ENCODE measurements around the gene CRYBB3.
"Not testable (repeated sequence)": the region's sequence is repeated elsewhere in the genome, so short reads cannot be mapped to it uniquely, and the experiment has no call there.

The CRYBB3 gene

DNA sequence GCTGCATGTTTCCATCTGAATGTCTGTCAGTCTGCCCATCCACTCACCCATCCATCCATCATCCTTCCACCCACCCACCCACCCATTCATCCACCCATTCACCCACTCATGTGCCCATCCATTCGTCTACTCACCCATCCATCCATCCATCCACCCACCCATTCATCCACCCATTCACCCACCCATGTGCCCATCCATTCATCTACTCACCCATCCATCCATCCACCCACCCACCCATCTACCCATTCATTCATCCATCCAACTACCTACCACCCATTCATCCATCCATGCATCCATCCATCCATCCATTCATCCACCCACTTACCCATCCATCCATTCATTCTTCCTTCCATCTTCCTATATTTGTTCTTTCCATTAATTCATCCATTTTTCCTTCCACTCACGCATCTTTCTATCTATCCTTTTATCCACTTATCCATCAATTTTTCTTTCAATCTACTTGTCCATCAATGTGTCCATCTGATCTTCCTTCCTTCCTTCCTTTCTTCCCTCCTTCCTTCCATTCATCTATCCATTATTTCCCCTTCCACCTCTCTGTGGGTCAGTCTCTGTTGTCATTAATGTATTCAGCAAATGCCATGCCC lies 8.0 kb downstream of the CRYBB3 start:
- no peak for DNase-seq

DNA sequence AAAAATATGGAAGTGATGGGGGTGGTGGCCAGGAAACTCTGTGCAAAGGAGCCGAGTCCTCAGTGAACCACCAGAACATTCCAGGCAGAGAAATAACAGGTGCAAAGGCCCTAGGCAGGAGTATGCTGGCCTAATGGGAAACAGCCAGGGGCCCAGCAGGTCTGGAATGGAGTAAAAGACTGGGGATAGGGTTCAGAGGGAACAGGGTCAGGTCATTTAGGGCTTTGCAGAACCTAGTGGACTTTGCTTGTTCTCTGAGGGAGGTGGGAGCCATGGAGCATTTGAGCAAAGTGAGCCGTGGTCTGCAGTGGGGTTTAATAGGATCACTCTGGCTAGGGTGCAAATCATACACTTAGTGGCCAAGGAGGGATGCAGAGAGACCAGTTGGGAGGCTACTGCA lies 8.7 kb downstream of the CRYBB3 start:
- no peak for DNase-seq

DNA sequence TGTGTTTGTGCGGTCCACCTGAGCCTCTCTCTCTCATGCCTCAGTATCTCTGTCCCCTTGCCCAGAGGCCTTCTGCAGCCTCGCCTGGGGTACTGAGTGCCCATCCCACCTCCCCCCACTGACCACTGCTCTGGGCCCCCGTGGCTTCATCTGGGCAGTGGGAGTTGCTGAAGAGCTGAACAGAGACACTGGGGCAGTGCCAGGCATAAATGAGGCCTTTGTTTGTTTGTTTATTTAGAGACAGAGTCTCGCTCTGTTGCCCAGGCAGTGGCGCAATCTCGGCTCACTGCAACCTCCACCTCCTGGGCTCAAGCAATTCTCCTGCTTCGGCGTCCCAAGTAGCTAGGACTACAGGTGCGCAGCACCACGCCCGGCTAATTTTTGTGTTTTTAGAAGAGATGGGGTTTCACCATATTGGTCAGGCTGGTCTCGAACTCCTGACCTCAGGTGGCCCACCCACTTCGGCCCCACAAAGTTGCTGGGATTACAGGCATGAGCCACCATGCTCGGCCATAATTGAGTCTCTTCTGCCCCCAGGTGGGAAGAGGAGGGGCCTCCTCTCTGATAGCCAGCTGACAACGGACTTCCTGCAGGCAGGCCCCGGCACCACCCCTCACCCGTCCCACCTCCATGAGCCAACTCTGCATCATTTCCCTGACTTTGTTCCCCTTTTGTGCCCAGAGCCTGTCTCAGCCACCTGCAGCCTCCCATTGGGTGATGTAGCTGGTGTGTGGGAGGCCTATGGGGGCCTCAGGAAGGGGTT lies 9.3 kb downstream of the CRYBB3 start:
- DNase-seq: no peak

DNA sequence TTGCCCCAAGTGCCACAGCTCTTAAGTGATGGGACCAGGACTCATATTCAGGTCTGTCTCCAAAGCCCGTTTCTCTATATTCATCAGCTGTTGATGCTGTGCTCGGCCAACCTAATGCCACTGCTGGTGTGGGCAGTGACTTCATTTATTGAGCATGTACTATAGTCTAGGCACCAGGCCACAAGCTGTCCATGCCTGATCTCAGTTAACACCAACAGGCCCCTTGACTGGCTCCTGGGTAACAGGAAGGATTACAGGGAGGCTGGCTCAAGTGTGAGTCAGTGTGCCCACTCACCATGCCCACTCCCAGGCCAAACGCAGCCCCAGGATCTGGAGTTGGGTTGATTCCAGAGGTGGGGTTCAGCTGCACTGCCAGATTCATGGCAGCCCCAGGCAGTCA lies 11.1 kb downstream of the CRYBB3 start:
- no peak for DNase-seq

GRCh38 chr22:25212337-25212736 lies 12.7 kb downstream of the CRYBB3 start:
- no peak for DNase-seq

DNA sequence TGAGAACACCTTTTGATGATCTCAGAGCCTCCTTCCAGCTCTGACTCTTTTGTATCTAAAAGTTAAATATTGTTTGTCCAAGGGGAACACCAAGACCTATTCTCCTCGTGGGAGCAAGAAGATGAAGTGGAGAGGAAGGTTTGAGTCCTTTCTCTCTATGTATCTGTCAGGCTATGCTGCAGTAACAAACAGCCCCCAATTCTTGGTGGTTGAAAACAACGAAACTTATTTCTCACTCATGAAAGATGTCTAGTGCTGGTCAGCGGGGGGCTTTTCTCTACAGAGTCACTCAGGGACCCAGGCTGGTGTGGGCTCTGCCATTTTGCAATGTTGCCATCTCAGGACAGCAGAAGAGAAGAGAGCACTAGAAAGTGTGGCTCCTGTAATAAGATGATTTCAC lies 13.6 kb downstream of the CRYBB3 start:
- no peak for DNase-seq

- DNase-seq: no peak
Measured at GRCh38 chr22:25216230-25216629, 16.6 kb downstream of the CRYBB3 start.

DNA sequence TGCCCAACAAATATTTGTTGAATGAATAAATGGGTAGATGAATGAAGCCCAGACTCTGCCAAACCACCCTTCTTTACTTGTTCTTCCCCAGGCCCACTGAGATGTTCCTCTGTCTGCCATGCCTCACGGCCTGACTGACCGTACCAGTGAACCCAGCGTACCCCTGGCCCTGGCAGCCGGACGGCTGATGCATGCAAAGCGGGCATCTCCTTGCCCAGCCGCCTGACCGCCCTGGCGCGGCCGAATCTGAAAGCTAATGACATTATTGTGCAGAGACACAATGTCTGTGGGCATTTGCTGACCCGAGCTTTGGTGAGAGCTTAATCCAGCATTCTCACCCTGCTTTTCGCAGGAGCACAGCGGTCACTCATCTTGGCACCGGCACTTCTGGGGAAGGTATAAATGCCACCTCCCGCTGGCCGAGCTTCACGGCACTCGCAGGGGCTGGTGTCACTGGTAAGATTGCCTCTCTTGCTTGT lies 19.6 kb downstream of the CRYBB3 start, which contains the start of gene CRYBB2:
Gene CRYBB2, plus strand, starts transcription at position 429 of the 479 bp plus-strand sequence. CDS start 1,791 bp downstream, outside the sequence.
- DNase-seq: no peak

DNA sequence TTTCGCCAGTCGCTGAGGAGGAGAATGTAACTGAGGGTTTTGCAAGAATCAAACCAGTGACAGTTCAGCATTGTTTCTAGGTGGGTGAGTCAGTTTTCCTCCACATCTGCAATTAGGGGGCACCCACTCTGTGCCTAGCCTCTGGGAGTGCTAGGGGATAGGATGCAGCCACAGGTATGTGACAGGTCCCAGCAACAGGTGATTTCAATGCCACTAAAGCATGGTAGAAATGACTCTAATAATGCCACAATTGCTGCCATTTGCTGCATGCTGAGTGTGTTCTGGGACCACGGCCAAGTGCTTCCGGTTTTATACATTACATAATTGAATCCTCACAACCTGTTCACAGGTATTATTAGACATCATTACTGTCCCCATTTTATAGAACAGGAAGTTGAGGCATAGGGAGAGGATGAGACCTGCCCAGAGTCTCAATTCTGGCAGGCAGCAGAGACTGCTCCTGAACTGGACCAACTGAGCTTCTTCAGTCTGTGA lies 20.3 kb downstream of the CRYBB3 start:
- DNase-seq: no peak

- DNase-seq: no peak
Measured at GRCh38 chr22:25221790-25222189, 22.1 kb downstream of the CRYBB3 start.

- no peak for DNase-seq
Measured at GRCh38 chr22:25223269-25223850, 23.7 kb downstream of the CRYBB3 start.

DNA sequence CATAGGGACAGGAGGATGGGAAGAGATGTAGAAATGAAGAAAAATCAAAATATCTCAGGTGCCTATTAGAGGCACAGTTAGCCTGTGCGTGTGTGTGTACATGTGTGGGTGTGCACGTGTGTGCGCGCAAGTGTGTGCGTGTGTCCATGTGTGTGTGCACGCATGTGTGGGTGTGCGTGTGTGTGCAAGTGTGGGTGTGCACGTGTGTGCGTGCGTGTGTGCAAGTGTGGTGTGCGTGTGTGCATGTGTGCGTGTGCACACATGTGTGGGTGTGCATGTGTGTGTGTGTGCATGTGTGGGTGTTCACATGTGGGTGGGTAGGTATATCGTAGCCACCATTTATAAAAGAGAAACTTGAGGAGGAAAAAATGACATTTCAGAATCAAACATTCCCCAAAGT lies 29.2 kb downstream of the CRYBB3 start:
- DNase-seq: no peak

GRCh38 chr22:25230760-25231159 lies 31.1 kb downstream of the CRYBB3 start:
- DNase-seq: not testable (repeated sequence)

GRCh38 chr22:25232301-25232700 lies 32.6 kb downstream of the CRYBB3 start:
- DNase-seq: no peak

GRCh38 chr22:25233706-25234105 lies 34.0 kb downstream of the CRYBB3 start:
- DNase-seq: not testable (repeated sequence)

DNA sequence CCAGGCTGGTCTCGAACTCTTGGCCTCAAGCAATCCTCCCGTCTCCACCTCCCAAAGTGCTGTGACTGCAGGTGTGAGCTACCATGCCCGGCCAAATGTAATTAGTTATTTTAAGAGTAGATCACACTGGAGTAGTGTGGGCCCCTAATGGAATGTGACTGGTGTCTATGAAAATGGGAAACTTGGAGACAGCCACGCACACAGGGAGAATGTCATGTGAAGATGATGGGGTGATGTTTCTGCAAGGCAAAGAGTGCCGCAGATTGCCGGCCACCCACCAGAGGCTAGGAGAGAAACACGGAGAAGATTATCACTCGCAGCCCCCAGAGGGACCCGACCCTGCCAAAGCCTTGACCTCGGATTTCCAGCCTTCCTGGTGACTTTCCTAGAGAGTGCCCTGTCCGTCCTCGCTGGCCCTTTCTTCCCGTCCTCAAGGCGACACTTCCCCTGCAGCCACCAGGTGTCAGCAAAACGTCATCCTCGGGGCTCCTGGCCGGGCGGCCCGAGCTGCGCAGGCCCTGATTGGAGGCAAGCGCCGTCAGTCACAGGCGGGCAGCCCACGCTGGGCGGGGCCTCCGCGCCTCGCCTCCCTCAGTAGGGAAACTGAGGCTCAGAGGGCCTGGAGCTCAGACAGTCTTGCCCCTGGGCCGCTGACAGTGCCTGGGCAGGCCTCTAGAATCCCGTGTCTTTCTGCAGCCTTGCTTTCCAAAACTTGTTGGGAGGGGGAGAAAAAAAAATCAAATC lies 36.1 kb downstream of the CRYBB3 start:
- DNase-seq: peak; percentile 14

DNA sequence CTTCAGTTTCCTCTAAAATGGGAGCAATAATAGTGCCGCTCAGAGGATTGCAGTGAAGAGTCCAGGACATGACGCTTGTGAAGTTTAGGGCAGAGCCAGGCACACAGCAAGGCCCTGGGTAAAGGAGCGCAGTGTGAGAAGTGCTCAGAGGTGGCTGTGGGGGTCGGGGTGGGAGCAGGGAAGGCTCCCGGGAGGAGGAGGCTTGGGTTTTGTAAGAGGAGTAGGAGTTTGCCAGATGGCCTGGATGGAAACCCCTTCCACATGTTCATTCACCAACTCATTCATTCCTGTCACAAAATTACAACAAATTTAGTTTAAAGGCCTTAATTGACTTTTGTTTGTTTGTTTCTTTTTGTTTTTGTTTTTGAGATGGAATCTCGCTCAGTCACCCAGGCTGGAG lies 36.8 kb downstream of the CRYBB3 start:
- DNase-seq: no peak

- DNase-seq: no peak
Measured at GRCh38 chr22:25237503-25237902, 37.8 kb downstream of the CRYBB3 start.

GRCh38 chr22:25238058-25238457 lies 38.4 kb downstream of the CRYBB3 start:
- not testable (repeated sequence) for DNase-seq

- DNase-seq: not testable (repeated sequence)
Measured at GRCh38 chr22:25255169-25255568, 55.5 kb downstream of the CRYBB3 start.
